Hepatocyte (in vitro differentiated cells): ENCODE measurements around the gene NHLRC1. TPM values are rescaled to one million over a fixed set of nuclear protein-coding genes. Genes with fewer than 3 reads are reported as not detected.

Experiments used
- DNase-seq: peaks from one replicate; pipeline ENCODE4 v3.0.0-alpha.2; 2016; ENCODE audit warnings: low spot score
- H2AFZ ChIP-seq: fragments of 200-600 bp; sonication (generic); 2 replicates; pipeline ENCODE4 v1.6.0; 2016; ENCODE audit warnings: antibody characterized with exemption, mild to moderate bottlenecking
- H3K27ac ChIP-seq: fragments of 200-600 bp; sonication (generic); 2 replicates; pipeline ENCODE4 v1.5.1; 2016; ENCODE audit warnings: mild to moderate bottlenecking
- H3K27me3 ChIP-seq: fragments of 200-600 bp; sonication (generic); 2 replicates; pipeline ENCODE4 v1.6.1; 2016
- H3K36me3 ChIP-seq: fragments of 200-600 bp; sonication (generic); replicated peaks from 2 replicates; pipeline ENCODE4 v1.5.1; 2016; ENCODE audit warnings: low read depth; ENCODE audit not compliant: insufficient read depth
- H3K4me1 ChIP-seq: fragments of 200-600 bp; sonication (generic); 2 replicates; pipeline ENCODE4 v1.5.1; 2016; ENCODE audit warnings: mild to moderate bottlenecking, moderate library complexity; ENCODE audit not compliant: insufficient read depth
- H3K4me2 ChIP-seq: fragments of 200-600 bp; sonication (generic); 2 replicates; pipeline ENCODE4 v1.6.0; 2016
- H3K4me3 ChIP-seq: fragments of 200-600 bp; sonication (generic); 2 replicates; pipeline ENCODE4 v1.5.1; 2016; ENCODE audit warnings: mild to moderate bottlenecking
- H3K79me2 ChIP-seq: fragments of 200-600 bp; sonication (generic); 2 replicates; pipeline ENCODE4 v1.6.0; 2017; ENCODE audit warnings: mild to moderate bottlenecking
- H3K9me2 ChIP-seq: fragments of 200-600 bp; sonication (generic); replicated peaks from 2 replicates; pipeline ENCODE4 v1.6.0; 2017; ENCODE audit warnings: mild to moderate bottlenecking; ENCODE audit not compliant: insufficient read depth
- H3K9me3 ChIP-seq: fragments of 200-600 bp; sonication (generic); 2 replicates; pipeline ENCODE4 v1.5.1; 2016; ENCODE audit warnings: low read depth, mild to moderate bottlenecking
- H4K20me1 ChIP-seq: fragments of 200-600 bp; sonication (generic); 2 replicates; pipeline ENCODE4 v1.6.0; 2016; ENCODE audit warnings: mild to moderate bottlenecking; ENCODE audit not compliant: insufficient read depth, poor library complexity, severe bottlenecking
- CTCF ChIP-seq: fragments of 200-600 bp; sonication (generic); IDR thresholded peaks from 2 replicates; pipeline ENCODE4 v1.5.1; 2016; ENCODE audit warnings: antibody characterized with exemption, mild to moderate bottlenecking; ENCODE audit not compliant: poor library complexity
- EZH2 ChIP-seq: fragments of 200-600 bp; sonication (generic); IDR thresholded peaks from 2 replicates; pipeline ENCODE4 v1.6.1; 2016; ENCODE audit warnings: antibody characterized with exemption, mild to moderate bottlenecking, borderline replicate concordance
- EZH2phosphoT487 ChIP-seq: fragments of 200-600 bp; sonication (generic); IDR thresholded peaks from one replicate; pipeline ENCODE4 v1.6.1; 2018; ENCODE audit warnings: antibody characterized with exemption, mild to moderate bottlenecking, low read depth, moderate library complexity; ENCODE audit not compliant: unreplicated experiment, severe bottlenecking
- WGBS: methylation state at CpG from one replicate; pipeline ENCODE4 v1.1.6; 2016; ENCODE audit warnings: low lambda C conversion rate; ENCODE audit errors: missing lambda C conversion rate; 5-methylcytosine and 5-hydroxymethylcytosine counted together
- polyA plus RNA-seq: library from polyadenylated mRNA; unstranded; fragments of >200 nt; fragmentation: Nextera tagmentation; extraction: Ambion mirVana; gene quantifications from 2 replicates; pipeline ENCODE4 v1.2.1, GENCODE V29; 2016
- total RNA-seq: library from RNA; depleted of rRNA; stranded (reverse); fragments of >200 nt; gene quantifications from 2 replicates; pipeline ENCODE4 v1.2.3, GENCODE V29; 2014

NHLRC1 gene
- total and polyA plus RNA-seq, 2 experiments from 2014 or later = 1.5 to 1.6 TPM

- no peaks in the 10 kb centered on the region for H3K27me3 ChIP-seq
- H3K36me3 ChIP-seq = no peaks in the 10 kb centered on the region
- H3K4me2 ChIP-seq = no peak overlapping the region
- H3K4me1 ChIP-seq = no peaks in the 10 kb centered on the region
- no peak overlapping the region for H2AFZ ChIP-seq
- H4K20me1 ChIP-seq = no peaks in the 10 kb centered on the region
- H3K9me2 ChIP-seq = no peaks in the 10 kb centered on the region
- 96% methylated on average over 2 of the region's 2 CpGs for WGBS
- DNase-seq = no peak
- H3K9me3 ChIP-seq = no peaks in the 10 kb centered on the region
- no peaks in the 10 kb centered on the region for H3K79me2 ChIP-seq
- no peak overlapping the region for H3K27ac ChIP-seq
- no peak for TF ChIP-seq EZH2
- no peak for TF ChIP-seq CTCF
- TF ChIP-seq EZH2phosphoT487 = no peak
- no peak overlapping the region for H3K4me3 ChIP-seq
Measured at GRCh38 chr6:18166312-18167036, 44.0 kb upstream of the NHLRC1 start.

DNA sequence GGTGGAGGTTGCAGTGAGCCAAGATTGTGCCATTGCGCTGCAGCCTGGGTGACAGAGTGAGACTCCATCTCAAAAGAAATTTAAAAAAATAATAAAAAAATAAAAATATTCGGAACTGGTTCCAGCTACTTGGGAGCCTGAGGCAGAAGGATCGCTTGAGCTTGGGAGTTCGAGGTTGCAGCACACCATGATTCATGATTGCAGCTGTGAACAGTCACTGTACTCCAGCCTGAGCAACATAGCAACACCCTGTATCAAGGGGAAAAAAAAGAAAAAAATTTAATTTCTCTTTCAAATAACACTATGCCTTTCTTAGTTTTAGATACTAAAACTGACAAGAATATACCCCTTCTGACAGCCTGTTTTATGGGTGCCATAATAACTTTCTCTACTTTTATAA lies 43.3 kb upstream of the NHLRC1 start:
- H3K36me3 ChIP-seq = no peaks in the 10 kb centered on the region

DNA sequence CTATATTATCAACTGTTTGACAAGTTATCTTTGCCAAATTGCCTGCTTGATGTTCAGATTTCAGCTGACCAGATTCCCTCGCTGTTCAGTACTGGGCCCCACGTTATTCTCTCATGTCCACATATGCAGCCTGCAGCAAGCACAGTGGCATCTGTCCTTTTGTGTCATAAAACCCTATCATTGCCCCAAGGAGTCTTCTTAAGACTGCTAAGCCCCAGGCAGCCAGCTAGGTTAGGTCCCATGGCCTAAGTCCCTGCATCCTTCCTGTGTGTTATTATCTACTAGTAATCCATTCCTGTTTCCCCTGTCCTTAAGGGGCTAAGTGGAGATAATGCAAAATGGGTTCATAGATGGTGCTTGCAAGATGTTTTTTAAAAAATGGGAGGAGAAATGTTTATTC lies 39.9 kb upstream of the NHLRC1 start:
- no peak for TF ChIP-seq EZH2phosphoT487
- no peak for TF ChIP-seq EZH2
- no peak for TF ChIP-seq CTCF
- Histone ChIP-seq H3K9me2 (no peaks in the 10 kb centered on the region), H3K4me1 (no peaks in the 10 kb centered on the region), H3K27me3 (no peaks in the 10 kb centered on the region), H3K4me3 (no peak overlapping the region), H3K36me3 (no peaks in the 10 kb centered on the region), H2AFZ (no peak overlapping the region), H3K27ac (no peak overlapping the region), H3K4me2 (no peak overlapping the region), H3K9me3 (no peaks in the 10 kb centered on the region), H4K20me1 (no peaks in the 10 kb centered on the region), H3K79me2 (no peaks in the 10 kb centered on the region)
- no peak for DNase-seq
- WGBS = 89% methylated on average over 2 of the region's 2 CpGs

More for the DNA sequence above, 43.3 kb upstream of the NHLRC1 start:
- H2AFZ ChIP-seq = no peak overlapping the region
- 96% methylated on average over 4 of the region's 4 CpGs for WGBS
- TF ChIP-seq EZH2 (no peak), EZH2phosphoT487 (no peak), CTCF (no peak)
- H3K27me3 ChIP-seq = no peaks in the 10 kb centered on the region
- no peaks in the 10 kb centered on the region for H4K20me1 ChIP-seq
- DNase-seq = no peak
- no peak overlapping the region for H3K4me3 ChIP-seq
- H3K79me2 ChIP-seq = no peaks in the 10 kb centered on the region
- H3K9me2 ChIP-seq = no peaks in the 10 kb centered on the region
- H3K4me1 ChIP-seq = no peaks in the 10 kb centered on the region
- no peak overlapping the region for H3K4me2 ChIP-seq
- H3K9me3 ChIP-seq = no peaks in the 10 kb centered on the region
- H3K27ac ChIP-seq = no peak overlapping the region
